ENCODE data around the gene SRP9.
"Not testable (repeated sequence)": the region's sequence is repeated elsewhere in the genome, so short reads cannot be mapped to it uniquely, and the experiment has no call there.

The SRP9 gene

DNA sequence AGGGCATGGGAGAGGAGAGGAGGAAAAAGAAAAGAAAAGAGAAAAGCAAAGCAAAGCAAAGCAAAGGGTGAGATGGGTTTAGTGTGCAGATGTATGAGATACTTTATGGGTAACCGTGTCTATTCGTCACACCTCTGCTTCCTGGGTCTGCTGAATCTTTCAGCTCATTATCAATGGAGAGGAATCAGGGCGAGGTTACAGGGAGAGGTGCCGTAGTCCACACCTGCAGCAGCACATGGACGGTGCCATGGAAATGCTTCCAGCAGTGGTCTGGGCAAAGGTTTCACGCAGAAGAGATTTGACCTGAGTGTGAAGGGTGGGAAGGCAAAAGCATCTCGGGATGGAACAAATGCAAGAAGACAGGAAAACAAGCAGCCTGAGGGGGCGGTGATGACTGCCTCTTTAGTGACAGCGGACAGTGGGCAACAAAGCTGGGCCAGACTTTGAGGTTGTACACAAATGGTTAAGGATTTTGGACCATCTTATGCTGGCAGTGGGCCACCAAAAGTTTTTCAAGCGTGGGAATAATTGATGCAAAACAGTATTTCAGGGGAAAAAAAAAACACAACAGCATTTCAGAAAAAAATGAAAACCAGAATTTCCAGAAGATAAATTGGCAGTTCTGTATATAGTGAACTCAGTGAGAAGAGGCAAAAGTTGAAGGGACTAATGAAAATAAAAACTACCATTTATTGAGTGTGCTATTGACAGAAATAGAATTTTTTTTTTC lies 19.5 kb upstream of the SRP9 start:
- no peak for DNase-seq

DNA sequence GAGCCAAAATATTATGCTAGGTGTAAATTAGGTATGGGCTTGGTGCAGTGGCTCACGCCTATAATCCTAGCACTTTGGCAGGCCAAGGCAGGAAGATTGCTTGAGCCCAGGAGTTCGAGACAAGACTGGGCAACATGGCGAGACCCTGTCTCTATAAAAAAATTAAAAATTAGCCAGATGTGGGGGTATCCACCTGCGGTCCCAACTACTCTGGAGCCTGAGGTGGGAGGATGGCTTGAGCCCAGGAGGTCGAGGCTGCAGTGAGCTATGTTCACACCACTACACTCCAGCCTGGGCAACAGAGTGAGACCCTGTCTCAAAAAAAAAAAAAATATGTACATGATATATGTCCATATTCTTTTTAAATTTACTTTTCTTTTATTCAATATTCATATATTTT lies 17.7 kb upstream of the SRP9 start:
- DNase-seq = not testable (repeated sequence)

DNA sequence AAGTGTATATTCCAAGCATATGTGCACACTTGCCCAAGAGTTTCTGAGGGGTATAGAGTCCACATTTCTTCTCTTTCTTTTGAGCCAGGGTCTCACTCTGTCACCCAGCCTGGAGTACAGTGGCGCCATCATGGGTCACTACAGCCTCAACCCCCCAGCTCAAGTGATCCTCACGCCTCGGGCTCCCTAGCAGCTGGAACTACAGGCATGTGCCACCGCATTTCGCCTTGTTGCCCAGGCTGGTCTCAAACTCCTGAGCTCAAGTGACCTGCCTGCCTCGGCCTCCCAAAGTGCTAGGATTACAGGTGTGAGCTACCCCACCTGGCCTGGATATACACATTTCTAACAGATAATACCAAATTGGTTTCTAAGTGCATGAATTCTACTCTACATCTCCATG lies 17.1 kb upstream of the SRP9 start:
- no peak for DNase-seq

- not testable (repeated sequence) for DNase-seq
Observed at GRCh38 chr1:225761395-225761794, 16.2 kb upstream of the SRP9 start.

GRCh38 chr1:225762002-225762441 lies 15.6 kb upstream of the SRP9 start:
- DNase-seq = no peak

DNA sequence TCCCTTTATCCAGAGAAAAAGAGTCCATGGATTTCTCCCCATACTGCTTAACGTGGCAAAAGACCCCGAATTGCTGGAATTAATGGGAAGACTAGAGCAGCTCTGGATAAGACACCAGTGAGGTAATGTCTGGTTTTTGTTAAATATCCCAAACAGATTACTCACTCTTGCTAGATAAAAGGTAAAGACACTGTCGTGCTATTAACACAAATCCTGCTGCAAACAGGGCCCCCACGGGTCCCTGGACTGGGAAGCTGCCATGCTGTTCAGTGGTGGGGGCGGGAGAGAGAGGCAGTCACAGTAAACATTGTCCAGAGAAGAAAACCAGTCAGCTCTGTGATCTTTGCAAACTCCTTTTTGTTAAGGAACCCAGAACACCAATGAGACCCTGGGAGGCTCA lies 15.2 kb upstream of the SRP9 start:
- no peak for DNase-seq

DNA sequence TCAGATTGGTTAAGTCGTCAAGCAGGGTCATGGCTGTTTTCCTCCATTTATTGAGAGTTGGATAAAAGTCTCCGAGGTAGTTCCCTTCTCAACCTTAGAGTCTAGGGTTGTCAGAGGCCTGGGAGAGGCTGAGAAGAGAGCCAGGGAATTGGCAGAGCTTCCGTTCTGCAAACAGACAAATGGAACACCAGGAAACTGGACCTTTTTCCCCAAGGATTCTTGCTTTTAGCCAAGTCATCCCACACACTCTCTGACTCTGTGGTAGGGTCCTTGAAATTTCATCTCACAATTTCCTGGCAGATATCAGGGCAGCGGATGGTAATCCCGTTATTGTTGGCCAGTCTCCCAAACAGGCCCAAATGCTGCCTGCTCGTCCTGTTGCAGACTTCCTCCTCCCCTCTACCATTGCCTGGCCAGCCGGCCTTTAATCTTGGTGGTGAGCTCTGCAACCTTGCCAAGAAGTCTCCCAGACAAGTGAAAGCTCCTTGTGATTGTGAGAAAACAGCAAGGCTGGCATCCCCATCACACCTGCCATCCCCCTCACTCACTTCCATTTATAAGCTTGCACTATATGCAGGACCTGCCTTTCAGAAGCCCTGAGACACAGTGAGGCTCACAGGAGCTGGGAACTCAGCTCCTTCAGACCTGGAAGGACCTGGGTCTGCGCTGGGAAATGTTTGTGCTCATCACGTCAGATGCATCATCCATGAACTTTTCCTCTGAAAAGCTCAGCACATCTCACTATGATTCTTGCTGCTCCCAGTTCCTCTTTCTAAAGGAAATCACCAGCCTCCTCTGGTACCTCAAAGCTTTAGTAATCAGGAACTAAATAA lies 13.7 kb upstream of the SRP9 start:
- DNase-seq = peak; percentile 25

DNA sequence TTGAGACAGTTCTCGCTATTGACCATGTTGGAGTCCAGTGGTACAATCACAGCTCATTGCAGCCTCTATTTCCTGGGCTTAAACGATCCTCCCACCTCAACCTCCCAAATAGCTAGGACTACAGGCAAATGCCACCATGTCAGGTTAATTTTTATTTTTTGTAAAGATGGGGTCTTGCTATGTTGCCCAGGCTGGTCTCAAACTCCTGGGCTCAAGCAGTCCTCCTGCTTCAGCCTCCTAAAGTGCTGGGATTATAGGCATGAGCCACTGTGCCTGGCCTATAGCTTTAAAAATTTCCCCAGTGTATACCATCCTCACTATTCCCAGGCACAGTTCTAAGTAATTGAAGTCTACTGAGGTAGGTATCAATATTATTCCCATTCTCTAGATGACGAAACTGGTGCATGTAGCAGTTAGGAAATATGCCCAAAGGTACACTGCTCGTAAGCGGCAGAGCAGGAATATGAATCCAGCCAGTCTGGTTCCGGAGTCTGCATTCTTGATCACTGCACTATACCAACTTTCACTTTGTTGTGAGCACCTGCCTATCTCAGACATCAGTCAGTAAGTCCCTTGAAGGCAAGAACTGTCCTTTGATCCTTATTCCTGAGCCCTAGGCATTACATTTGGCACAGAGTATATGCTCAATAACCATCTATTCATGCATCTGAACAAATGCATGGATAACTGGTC lies 11.5 kb upstream of the SRP9 start:
- DNase-seq = no peak

DNA sequence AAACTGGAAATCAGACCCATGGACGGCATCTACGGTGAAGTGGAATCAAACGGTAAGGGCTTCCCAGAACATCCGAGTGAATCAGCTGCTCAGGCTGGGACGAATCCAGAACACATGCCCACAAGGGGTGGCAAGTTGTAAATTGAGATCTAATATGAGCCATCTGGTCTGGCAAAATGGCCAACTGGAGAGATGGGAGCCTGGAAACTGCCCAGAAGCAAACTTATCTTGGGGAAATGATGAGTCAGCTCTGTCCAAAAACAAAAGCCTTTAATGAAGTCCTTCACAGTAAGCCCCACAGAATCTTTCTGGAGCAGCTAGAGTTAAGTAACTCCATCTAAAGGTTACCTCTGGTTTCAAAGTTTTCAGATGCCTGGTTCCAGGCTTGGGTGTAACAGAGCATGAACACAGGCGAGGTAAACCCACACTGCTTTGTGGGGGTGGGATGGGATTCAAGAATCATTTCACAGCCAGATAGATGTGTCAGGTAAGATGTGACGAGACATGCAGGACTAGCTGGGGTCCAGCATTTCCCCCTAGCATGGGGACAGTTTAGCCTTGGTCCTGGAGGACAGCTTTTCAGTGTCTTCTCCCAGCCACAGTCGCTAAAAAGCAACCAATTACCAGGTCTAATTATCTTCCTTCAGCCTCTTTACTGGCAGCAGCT lies 10.5 kb upstream of the SRP9 start:
- peak; percentile 93 for DNase-seq

DNA sequence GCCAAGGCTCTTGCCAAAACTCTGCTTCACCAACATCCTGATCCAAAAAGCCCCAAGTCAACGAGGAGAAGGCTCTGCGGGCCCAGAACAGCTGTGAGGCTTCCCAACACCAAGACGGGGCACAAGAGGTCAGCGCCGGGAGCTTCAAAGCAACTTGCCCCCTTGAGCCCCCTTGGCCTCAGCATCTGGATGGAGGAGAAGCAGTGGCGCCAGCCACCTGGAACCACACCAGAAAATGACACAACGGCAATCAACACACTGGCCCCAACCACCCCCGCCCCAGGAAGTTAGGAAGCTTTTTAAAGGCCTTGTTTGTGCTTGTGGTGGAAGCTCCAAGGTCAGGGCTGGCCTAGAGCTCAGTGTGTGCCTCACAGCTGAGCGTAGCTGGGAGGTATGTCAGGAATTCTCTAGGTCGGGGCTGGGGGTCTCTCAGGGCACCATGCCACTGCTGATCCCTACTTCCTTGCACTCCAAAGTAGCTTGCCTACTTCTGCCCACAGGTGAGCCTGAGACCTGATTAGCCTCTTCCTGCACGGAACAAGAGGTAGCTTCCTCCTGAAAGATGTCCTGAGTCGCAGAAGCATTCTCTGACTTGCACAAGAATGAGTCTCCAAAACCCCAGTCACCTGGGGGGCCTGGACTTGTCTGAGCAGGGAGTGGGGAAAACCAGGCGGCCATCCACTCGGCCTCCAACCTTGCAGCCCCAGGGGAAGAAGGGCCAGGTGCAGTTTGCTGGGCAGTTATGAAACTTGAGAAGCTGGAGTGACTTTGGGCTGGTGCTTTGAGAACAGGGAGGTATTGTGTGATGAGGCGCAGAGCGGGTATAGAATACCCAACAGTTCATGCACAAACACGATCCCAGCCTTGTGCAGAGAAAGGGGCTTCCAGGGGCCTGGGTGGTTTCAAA lies 9.7 kb upstream of the SRP9 start:
- peak; percentile 70 for DNase-seq

GRCh38 chr1:225768662-225769426 lies 8.8 kb upstream of the SRP9 start:
- no peak for DNase-seq

- no peak for DNase-seq
Observed at GRCh38 chr1:225769687-225770086, 7.9 kb upstream of the SRP9 start.

DNA sequence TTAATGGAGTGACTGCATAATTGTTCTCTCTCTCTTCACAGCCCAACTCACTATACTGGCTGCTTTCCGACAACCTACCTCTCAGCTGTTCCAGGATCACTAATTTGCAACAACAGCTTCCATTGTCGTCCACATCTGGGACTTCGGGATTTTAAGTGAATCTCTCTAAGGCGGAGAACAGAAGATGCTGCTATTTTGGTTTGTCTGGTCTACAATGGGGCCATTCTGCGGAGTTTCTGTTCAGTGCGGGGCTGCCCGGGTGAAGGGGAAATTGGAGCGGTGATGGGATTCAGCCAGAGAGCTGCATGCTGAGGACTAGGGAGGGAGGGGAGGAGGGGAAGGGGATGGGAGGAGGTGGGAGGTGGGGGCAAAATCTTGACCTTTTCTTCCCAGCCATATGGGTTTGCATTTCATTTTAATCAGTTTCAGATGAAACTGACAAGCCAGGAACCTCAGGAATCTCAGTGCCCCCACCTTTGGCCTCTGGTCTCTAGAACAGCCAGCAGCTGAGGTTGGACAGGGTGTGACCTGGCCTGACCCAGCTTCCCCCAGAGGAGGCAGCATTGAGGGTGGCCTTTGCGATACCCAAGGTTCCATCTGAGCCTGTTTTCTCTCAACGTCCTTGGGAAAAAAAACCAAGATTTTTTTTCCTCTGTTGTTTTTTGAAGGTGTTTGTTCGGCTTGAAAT lies 6.9 kb upstream of the SRP9 start:
- DNase-seq = no peak

- DNase-seq = no peak
Observed at GRCh38 chr1:225771661-225772322, 5.8 kb upstream of the SRP9 start.

GRCh38 chr1:225772323-225772768 lies 5.3 kb upstream of the SRP9 start:
- peak; percentile 87 for DNase-seq

DNA sequence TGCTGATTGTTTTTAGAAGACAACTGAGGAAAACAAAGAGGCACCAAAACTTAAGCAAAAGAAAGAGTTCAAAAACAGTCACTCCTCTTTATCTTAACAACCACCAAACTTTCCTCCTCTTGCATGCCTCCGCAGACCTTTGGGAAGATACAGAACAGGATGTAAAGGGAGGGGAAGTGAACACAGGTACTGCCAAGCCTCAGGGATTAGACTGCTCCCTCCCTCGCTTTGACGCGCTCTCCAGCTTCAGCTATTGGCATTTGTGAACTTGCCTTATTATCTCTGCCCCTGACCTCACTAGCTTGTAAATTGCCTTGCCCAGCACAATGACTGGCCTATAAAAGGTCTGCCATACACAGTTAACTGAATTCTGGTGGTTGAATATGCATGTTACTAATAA lies 4.8 kb upstream of the SRP9 start:
- DNase-seq = no peak

DNA sequence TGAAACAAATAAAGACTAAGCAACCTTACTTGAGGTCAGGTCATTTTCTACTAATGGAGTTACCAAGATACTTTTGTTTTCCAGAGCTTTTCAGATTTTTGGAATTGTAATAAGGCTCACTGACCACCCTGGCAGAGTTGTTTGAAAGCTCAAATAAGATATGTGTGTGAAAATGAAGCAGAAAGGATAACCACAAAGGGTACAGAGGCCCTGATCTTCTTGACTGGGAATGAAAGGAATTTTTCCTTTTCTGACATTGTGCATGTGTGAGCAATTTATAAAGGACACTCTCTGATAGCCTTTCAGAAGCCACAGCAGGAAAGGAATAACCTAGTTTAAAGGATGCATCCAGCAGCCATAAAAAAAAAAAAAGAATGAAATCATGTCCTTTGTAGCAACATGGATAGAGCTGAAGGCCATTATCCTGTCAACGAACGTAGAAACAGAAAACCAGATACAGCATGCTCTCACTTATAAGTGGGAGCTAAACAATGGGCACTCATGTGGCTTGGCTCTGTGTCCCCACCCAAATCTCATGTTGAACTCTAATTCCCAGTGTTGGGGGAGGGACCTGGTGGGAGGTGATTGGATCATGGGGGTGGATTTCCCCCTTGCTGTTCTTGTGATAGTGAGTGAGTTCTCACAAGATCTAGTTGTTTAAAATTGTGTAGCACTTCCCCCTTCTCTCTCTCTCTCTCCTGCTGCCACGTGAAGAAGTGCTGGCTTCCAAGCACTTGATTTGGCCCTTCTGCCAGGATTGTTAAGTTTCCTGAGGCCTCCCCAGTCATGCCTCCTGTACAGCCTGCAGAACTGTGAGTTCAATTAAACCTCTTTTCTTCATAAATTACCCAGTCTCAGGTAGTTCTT lies 3.1 kb upstream of the SRP9 start:
- peak; percentile 35 for DNase-seq

- no peak for DNase-seq
Observed at GRCh38 chr1:225776294-225776693, 1.3 kb upstream of the SRP9 start.

DNA sequence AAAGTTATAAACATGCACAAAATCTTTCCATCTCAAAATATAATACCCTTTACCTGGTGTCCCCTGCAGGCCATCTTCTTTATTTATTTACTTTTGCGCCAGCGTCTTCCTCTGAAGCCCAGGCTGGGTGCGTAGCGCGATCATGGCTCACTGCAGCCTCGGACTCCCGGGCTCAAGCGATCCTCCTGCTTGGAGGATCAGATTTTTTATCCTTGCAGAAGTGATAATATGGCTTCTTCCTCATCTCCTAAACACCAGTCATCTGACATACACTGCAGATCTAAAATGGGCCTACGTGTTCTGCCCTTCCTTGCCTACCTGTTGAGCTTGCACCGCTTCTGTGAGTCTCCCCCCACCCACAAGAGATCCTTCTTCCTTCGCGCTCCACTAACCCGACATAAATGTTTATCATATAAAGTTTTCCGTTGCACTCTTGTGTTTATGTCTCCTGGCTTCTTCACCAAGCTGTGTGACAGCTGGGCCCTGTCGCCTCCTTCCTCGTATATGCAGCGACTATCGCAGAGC lies 506 bp upstream of the SRP9 start:
- DNase-seq = no peak
